ENCODE measurements around the gene ZNF614.
"Not testable (repeated sequence)": the region's sequence is repeated elsewhere in the genome, so short reads cannot be mapped to it uniquely, and the experiment has no call there.

ZNF614 gene

GRCh38 chr19:52065399-52065798 lies 37.2 kb upstream of the ZNF614 start:
- no peak overlapping the region for H3K9ac ChIP-seq (ENCODE audit: low read length)
- no peak overlapping the region for H3K4me3 ChIP-seq (ENCODE audit: low read length)
- H4K20me1 ChIP-seq (ENCODE audit: insufficient read depth, low read length): no peaks in the 10 kb centered on the region
- TF ChIP-seq CTCF (IDR thresholded peaks at IDR 0.05; ENCODE audit: low read depth, low read length): no peak
- TF ChIP-seq EZH2phosphoT487 (IDR thresholded peaks at IDR 0.05; ENCODE audit: low read depth): no peak
- H3K4me1 ChIP-seq (ENCODE audit: low read length): no peaks in the 10 kb centered on the region
- no peak overlapping the region for H3K27ac ChIP-seq (ENCODE audit: low read length)
- H3K79me2 ChIP-seq (ENCODE audit: low read length): no peaks in the 10 kb centered on the region
- no peaks in the 10 kb centered on the region for H3K27me3 ChIP-seq (ENCODE audit: low read depth, low read length)
- H3K4me2 ChIP-seq (ENCODE audit: low read length): no peak overlapping the region
- no peaks in the 10 kb centered on the region for H3K36me3 ChIP-seq (replicated peaks; ENCODE audit: low read depth, low read length)
- H2AFZ ChIP-seq (ENCODE audit: low read depth, low read length): no peak overlapping the region
- peaks cover 38% of the 10 kb centered on the region for H3K9me3 ChIP-seq (ENCODE audit: insufficient read depth, low read length)

- H3K4me2 ChIP-seq (ENCODE audit: low read length); H3K27me3 ChIP-seq (ENCODE audit: low read depth, low read length); H3K79me2 ChIP-seq (ENCODE audit: low read length); H4K20me1 ChIP-seq (ENCODE audit: insufficient read depth, low read length); H3K27ac ChIP-seq (ENCODE audit: low read length); H3K9me3 ChIP-seq (ENCODE audit: insufficient read depth, low read length); H3K4me3 ChIP-seq (ENCODE audit: low read length); H3K4me1 ChIP-seq (ENCODE audit: low read length); H2AFZ ChIP-seq (ENCODE audit: low read depth, low read length); H3K9ac ChIP-seq (ENCODE audit: low read length); H3K36me3 ChIP-seq (replicated peaks; ENCODE audit: low read depth, low read length): not testable (repeated sequence)
These were observed 28.3 kb upstream of the ZNF614 start for GRCh38 chr19:52056480-52056879.

GRCh38 chr19:52051736-52052135 lies 23.6 kb upstream of the ZNF614 start:
- H3K27me3 ChIP-seq (ENCODE audit: low read depth, low read length); H3K4me1 ChIP-seq (ENCODE audit: low read length); H3K9ac ChIP-seq (ENCODE audit: low read length); H2AFZ ChIP-seq (ENCODE audit: low read depth, low read length); H3K79me2 ChIP-seq (ENCODE audit: low read length); H3K36me3 ChIP-seq (replicated peaks; ENCODE audit: low read depth, low read length); H3K4me3 ChIP-seq (ENCODE audit: low read length); H4K20me1 ChIP-seq (ENCODE audit: insufficient read depth, low read length); H3K4me2 ChIP-seq (ENCODE audit: low read length); H3K27ac ChIP-seq (ENCODE audit: low read length): not testable (repeated sequence)
- H3K9me3 ChIP-seq (ENCODE audit: insufficient read depth, low read length): peaks cover 13% of the 10 kb centered on the region; the same call in 1 of the 2 replicates

GRCh38 chr19:52048555-52049501 lies 20.6 kb upstream of the ZNF614 start, which contains the start of gene ZNF432:
ZNF432 (minus strand) TSS chr19:52048838; CDS start chr19:52046868, 1,970 bp downstream.
- no peaks in the 10 kb centered on the region for H3K27me3 ChIP-seq (ENCODE audit: low read depth, low read length)
- H3K9ac ChIP-seq (ENCODE audit: low read length): peak within 1 kb of the TSS; percentile 62
- H4K20me1 ChIP-seq (ENCODE audit: insufficient read depth, low read length): no peaks in the 10 kb centered on the region
- H3K9me3 ChIP-seq (ENCODE audit: insufficient read depth, low read length): peaks cover 17% of the 10 kb centered on the region; the same call in 1 of the 2 replicates
- H3K36me3 ChIP-seq (replicated peaks; ENCODE audit: low read depth, low read length): peaks cover 2% of the 10 kb centered on the region
- H3K4me3 ChIP-seq (ENCODE audit: low read length): peak within 1 kb of the TSS; percentile 75
- peak within 1 kb of the TSS; percentile 54 for H3K4me2 ChIP-seq (ENCODE audit: low read length)
- peak within 1 kb of the TSS; percentile 36; the same call in 1 of the 2 replicates for H3K27ac ChIP-seq (ENCODE audit: low read length)
- TF ChIP-seq EZH2phosphoT487 (IDR thresholded peaks at IDR 0.05; ENCODE audit: low read depth) (no peak), CTCF (IDR thresholded peaks at IDR 0.05; ENCODE audit: low read depth, low read length) (no peak)
- H3K79me2 ChIP-seq (ENCODE audit: low read length): no peaks in the 10 kb centered on the region
- H3K4me1 ChIP-seq (ENCODE audit: low read length): no peaks in the 10 kb centered on the region
- peak within 1 kb of the TSS; percentile 81 for H2AFZ ChIP-seq (ENCODE audit: low read depth, low read length)

- H2AFZ ChIP-seq (ENCODE audit: low read depth, low read length): no peak overlapping the region
- H3K27me3 ChIP-seq (ENCODE audit: low read depth, low read length): no peaks in the 10 kb centered on the region
- TF ChIP-seq CTCF (IDR thresholded peaks at IDR 0.05; ENCODE audit: low read depth, low read length) (no peak), EZH2phosphoT487 (IDR thresholded peaks at IDR 0.05; ENCODE audit: low read depth) (no peak)
- H3K4me1 ChIP-seq (ENCODE audit: low read length): no peaks in the 10 kb centered on the region
- H3K9ac ChIP-seq (ENCODE audit: low read length): no peak overlapping the region
- H3K9me3 ChIP-seq (ENCODE audit: insufficient read depth, low read length): peaks cover 38% of the 10 kb centered on the region
- no peak overlapping the region for H3K4me3 ChIP-seq (ENCODE audit: low read length)
- no peaks in the 10 kb centered on the region for H3K79me2 ChIP-seq (ENCODE audit: low read length)
- H3K36me3 ChIP-seq (replicated peaks; ENCODE audit: low read depth, low read length): peaks cover 43% of the 10 kb centered on the region
- H3K27ac ChIP-seq (ENCODE audit: low read length): no peak overlapping the region
- no peak overlapping the region for H3K4me2 ChIP-seq (ENCODE audit: low read length)
- H4K20me1 ChIP-seq (ENCODE audit: insufficient read depth, low read length): no peaks in the 10 kb centered on the region
These were observed 11.0 kb upstream of the ZNF614 start for GRCh38 chr19:52039169-52039568.
